Measurements from ENCODE around the gene EFCAB11.

EFCAB11 gene, protein sequence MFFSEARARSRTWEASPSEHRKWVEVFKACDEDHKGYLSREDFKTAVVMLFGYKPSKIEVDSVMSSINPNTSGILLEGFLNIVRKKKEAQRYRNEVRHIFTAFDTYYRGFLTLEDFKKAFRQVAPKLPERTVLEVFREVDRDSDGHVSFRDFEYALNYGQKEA

DNA sequence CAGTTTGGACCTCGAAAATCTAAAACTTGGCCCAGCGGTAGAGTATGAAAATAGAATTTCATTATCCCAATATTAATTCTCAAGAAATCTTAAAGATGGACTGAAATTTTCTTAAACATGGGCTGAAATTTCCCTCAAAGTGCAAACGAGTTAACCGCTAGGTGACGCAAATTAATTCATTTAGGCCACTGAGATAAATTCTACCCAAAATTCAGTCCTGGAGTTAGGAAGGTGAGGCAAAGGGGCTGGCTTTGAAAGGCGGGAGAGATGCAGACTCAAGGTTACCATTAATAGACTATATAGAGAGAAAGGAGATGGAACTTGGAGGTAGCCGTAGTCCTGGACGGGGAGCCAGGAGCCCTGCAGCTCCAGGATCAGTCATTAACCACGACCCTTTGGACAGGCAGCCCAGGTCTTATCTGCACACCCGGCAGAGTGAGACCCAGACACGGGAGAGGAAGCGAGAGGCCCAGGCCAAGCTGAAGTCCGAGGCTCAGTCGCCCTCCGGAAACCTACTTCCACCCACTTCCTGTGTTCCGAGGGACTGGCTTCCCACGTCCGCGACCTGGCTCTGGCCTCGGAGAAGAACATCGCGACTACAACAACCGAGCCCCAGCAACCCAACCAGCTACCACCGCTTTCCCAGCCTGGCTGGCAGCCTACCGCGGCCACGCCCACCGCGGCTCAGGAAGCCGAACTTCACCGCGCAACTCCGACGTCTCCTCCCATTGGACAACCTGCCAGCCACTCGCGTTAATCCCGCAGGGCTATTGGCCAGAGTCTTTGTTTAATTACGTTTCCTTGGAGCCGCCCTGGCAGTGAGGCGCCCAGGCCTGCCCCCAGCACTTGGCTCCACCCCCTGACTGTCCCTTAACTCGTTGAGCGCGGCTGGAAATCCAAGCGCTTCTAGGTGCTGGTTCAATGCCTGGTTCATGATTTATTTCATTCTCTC lies at the start of gene EFCAB11:
TSS of gene EFCAB11 (minus strand) at position 661 of the 952 bp plus-strand sequence. CDS start at position 591, 70 bp downstream.
- DNase-seq, result peak; percentile 99

DNA sequence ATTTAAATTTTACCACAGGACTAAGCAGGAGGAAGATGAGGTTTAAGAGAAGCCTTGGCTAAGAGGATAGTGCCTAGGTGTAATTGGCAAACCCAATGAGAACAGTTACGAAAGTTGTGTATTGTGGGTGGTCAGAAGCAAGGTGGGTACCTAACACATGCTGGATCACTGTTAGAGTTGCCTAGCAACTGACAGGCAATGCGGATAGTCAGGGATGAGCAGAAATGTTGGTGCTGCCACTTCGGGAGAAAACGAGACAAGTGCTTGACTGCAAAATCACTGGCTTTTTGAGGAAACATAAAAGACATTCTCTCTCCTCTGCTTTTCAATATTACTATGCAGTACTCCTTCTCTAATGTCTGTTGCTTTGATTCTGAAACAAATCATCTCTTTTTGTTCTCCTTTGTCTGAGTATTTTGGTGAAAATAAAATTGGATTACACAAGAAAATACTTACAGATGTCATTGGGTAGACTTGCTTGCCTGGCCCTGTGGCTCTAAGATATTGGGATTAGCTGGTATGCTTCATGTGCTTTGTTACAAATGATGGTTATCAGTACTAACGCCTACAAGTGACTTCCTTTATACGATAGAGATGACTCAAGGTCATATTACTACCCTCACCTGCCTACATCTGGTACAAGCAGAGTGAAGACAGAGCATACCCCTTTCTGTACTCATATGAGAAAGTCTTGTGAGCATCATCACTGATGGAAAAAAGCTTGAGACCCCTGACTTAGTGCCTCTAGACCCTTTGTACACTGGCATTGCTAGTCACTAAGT lies 49.2 kb upstream of the EFCAB11 start:
- DNase-seq, result no peak

- DNase-seq, result no peak
These were observed 46.4 kb upstream of the EFCAB11 start for GRCh38 chr14:90000935-90001334.

DNA sequence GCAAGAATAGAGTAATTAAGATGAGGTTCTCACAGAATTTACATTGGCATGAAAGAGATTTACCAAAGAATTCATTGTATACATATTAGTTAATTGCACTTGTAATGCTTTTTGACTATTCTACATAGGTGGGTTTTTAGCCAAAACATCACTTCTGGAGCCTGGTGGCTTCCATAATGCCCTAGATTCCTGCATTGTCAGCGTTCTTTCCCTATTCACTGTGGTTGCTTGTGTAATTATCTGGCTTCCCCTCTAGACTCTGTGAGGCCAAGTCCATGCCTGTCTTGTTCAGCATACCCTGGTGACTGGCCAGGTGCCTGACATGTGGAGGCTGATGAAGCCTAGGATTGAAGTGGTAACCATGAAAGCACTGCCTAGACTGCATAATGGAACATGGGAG lies 42.4 kb upstream of the EFCAB11 start:
- no peak for DNase-seq

DNA sequence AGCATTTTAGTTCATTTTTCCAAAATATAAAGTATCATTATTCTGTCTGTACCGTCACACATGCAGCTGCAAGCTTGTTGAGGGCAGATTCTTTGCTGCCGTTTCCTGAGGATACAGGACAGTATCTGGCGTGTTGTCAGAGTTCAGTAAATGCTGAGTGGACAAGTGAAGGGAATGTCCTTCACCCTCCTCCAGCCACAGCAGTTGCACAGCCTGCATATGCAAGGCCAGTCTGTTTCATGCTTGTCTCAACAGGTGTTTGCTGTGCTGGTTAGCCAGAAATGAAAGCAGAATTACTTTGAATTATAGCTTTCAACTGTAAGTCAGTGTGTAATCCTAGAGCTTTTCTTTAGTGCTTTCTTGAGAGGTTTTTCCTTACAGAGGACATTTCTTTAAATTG lies 37.7 kb upstream of the EFCAB11 start:
- DNase-seq, result no peak

GRCh38 chr14:89990623-89991275 lies 36.2 kb upstream of the EFCAB11 start:
- no peak for DNase-seq

GRCh38 chr14:89990218-89990617 lies 35.7 kb upstream of the EFCAB11 start:
- no peak for DNase-seq

- DNase-seq, result no peak
These were observed 34.3 kb upstream of the EFCAB11 start for GRCh38 chr14:89988787-89989186.

- DNase-seq, result no peak
These were observed 32.6 kb upstream of the EFCAB11 start for GRCh38 chr14:89987161-89987475.

GRCh38 chr14:89986462-89987160 lies 32.1 kb upstream of the EFCAB11 start:
- no peak for DNase-seq

DNA sequence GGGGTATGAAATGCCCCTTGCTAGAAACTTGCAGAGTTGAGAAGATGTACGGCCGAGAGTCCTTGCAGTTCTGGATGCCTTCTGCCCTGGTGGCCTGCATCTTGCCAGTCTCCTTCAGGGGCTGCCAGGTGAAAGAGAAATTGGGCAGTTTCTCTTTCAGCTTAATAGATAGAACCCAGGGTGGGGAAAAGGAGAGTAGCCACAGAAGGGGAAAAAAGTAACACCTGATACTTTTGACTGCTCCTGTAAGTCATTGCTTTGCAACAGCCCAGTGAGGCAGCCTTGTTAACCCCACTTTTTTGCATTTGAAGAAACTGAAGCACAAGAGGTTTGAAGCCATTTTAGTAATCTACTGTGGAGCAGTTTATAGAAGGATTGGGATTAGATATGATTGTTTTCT lies 28.8 kb upstream of the EFCAB11 start:
- no peak for DNase-seq

DNA sequence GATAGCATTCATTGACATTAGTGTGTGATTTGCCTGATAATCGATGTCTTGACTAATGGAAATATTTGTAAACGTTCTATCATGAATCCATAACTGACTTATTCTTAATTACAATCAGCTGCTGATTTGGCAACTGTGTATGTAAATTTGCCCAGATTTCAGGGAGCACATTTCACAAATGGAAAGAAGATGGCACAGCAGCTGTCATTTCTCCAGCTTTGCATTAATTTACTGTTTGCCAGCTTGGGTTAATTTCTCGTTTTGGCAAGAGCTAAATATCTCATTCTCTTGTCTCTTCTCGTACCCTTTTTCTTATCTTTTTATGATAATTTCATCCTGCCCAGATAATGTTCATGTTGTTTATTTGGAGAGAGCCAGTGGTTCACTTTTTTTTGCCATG lies 24.1 kb upstream of the EFCAB11 start:
- DNase-seq, result no peak

- no peak for DNase-seq
These were observed 23.1 kb upstream of the EFCAB11 start for GRCh38 chr14:89977668-89978067.

DNA sequence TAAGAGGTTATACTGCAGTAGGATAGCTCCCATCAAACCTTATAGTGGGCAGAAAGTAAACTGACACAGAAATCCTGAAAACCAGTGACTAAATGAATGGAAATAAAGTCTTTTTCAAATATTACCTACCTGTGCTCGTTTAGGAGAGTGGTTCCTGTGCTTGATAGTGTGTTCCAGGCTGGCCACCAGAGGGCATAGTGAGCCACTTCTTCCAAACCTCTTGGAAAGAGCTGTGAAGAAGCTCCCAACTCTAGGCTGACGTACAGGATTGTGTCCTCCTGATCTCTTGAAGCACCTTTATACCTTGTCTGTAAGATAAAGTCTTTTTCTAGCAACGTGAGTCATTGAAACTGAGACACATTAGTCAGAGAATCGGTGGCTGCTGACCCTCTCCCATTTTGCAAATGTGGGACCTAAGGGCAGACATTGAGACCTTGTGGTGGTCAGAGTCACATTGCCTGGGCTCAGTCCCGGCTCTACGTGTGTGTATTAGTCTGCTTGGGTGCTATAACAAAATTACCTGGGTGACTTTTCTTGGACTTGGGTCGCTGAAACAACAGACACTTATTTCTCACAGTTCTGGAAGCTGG lies 18.8 kb upstream of the EFCAB11 start:
- peak; percentile 3 for DNase-seq

DNA sequence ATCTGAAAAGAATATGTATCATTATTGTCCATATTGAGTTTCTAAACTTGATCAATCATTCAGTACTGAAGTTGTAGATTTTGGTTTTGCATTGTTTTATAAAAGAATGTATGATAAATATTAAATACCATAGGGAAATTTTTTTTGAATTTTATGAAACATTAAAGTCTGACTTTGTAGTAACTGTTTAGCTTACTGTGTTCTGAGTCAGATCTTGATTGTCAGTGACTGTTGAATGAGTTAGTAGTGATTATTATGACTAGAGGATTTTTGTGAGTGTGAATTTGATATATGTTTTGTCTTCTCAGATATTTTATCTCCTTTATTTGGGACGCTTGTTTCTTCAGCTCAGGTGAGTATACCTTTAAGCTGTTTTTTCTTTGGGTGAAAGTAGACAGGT lies 11.3 kb upstream of the EFCAB11 start:
- DNase-seq, result no peak

DNA sequence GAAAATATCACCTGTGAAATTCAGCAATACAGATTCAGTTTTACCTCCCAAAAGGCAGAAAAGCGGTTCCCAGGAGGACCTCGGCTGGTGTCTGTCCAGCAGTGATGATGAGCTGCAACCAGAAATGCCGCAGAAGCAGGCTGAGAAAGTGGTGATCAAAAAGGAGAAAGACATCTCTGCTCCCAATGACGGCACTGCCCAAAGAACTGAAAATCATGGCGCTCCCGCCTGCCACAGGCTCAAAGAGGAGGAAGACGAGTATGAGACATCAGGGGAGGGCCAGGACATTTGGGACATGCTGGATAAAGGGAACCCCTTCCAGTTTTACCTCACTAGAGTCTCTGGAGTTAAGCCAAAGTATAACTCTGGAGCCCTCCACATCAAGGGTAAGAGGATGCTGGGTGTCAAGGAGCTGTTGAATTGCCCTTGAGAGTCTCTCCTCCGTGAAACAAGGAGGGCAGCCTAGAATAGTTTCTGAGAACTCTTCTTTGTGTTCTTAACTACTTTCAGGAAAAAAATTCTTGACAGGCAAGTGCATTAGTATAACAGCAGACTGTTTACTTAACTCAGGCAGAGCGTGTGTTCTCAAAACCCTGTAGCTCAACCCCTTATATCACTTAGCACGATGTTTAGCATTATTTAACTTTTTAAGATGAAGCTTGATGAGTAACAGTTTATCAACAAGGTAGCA lies 8.9 kb upstream of the EFCAB11 start:
- no peak for DNase-seq

DNA sequence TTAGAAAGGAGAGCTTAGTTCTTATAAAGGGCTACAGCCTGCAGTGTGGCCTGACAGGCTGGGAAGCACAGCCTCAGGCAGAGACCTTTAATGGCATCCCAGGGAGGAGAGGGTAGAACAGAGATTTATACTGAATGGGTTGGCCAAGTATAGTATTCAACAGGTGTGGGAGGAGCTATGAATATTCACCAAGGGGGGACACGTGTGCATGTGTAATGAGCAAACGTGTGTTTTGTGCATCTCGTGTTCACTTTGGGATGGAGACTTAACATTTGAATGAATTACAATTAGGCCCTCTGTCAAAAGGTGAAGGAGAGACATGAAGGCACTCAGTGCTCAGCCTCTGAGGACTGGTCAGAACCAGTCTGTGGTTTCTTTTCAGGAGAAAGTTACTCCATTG lies 6.4 kb upstream of the EFCAB11 start:
- no peak for DNase-seq

DNA sequence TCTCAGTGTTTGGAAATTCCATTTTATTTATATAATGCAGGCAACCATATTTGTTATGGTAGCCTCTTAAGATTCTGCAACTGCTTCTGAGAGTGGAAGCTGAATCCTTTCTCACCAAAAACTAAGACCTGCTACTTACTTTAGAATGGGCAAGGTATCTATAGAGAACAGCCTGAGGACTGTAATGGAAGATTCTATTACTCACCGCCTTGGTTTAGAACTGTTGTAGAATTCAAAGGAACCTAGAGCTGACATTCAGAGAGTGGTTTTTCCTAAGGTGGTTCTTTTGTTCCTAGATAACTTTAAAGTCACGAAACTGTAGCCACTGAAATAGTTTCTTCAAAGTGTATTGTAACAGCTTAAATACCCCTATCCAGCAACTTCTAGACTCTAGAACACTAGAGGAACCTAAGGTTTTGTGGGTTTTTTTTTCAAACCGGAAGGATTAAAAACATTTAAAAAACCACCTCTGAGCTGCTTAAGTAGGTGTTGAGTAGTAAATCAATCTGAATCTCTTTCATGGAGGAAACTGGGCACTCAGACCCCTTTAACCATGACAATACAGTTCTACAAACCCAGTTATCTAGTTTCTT lies 5.4 kb upstream of the EFCAB11 start:
- DNase-seq, result no peak

DNA sequence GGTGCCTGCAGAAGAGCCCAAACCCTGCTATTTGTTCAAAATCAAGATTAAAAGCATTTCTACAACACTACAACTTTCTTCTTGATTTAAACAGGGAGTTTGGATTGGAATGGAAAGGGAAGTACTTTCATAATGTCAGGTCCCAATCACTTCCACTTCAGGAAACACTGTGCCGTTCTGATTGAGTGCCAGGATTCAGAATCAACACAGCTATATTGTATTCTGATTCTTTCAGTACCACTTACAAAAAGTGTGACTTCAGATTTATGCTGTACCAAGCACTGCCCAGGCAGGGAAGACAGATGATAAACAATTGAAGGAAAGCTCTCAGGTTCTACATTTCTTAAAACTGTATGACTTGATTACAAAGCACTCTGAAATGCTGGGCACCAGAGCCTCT lies 4.4 kb upstream of the EFCAB11 start:
- DNase-seq, result no peak

DNA sequence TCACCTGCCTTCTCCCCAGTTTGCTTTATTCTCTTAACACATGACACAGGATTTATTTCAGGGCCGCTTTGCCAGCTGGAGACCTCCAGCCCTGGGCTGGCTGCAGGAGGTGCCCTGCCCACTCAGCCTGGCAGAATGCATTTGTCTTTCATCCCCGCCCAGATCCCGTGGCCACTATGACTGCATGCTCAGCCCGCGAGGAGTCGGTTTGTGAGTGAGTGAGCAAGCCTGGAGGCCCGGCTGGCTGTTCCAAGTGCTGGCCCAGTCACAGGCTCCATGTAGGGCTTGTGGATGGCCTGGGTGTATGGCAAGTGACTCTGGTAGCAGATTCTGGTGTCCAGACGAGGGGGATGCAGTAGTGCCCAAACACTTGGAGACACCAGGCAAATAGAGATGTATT lies 3.3 kb upstream of the EFCAB11 start:
- no peak for DNase-seq

GRCh38 chr14:89957376-89957775 lies 2.8 kb upstream of the EFCAB11 start:
- no peak for DNase-seq
